ENCODE data around the gene USP20.

The USP20 gene

DNA sequence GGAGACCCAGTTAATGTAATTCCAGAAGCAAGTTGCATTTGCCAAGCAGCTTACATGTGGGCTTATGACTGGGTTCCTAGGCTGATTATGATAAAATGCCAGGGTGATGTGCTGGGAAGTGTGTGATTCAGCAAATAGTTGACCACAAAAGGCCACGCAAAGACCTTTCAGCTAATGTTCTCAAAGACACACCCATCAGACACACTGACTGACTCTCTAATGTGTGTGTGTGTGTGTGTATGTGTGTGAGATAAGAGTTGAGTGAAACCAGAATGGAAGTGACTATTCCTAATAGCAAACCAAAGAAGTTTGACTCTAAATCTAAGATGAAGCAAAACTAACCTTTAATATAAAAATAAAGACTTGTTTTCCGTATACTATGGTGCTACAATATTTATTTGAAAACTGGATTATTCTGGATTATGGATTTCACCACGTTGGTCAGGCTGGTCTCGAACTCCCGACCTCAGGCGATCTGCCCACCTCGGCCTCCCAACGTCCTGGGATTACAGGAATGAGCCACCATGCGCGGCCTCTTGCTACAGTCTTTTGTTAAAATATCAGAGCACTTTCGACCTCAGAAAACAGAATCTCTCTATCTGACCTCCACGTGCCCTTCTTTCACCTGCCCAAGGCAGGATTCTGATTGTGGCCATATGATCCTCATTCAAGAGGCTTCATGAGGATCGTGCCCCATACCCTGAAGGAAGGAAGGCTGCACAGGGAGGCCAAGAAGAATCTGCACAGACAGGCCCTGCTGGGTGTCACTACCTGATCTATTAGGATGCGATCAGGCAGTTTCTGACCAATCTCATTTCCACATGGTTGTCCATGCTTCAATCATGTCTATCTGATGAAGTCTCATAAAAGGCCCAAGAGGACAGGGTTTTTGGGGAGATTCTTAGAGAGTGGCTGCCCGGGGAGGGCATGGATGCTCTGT, 75.6 kb downstream of the USP20 start:
- 98% methylated on average over 11 of the region's 15 CpGs for WGBS (ENCODE audit: insufficient coverage)
- Histone ChIP-seq H3K9me3 (ENCODE audit: control extremely low read depth in 1 of 5, control insufficient read depth in 4 of 5, insufficient read depth in 2 of 5, low read depth in 1 of 5, low read length in 4 of 5) (no peaks in the 10 kb centered on the region), H3K36me3 (ENCODE audit: control insufficient read depth in 4 of 4, insufficient read depth in 4 of 4, low read length in 3 of 4) (peaks cover 7 to 66% (median 32%) of the 10 kb centered on the region in 4 experiments), H3K4me1 (ENCODE audit: control extremely low read depth in 1 of 4, control insufficient read depth in 4 of 4, insufficient read depth in 4 of 4, low read length in 3 of 4) (peaks cover 0 to 10% (median 5%) of the 10 kb centered on the region in 4 experiments), H3K27ac (ENCODE audit: insufficient read depth in 1 of 2, low read depth in 1 of 2, low read length in 2 of 2, poor library complexity in 1 of 2, severe bottlenecking in 2 of 2) (peak overlapping the region in 1 of 2 experiments; percentile 54), H3K27me3 (replicated peaks in 2 of 5; ENCODE audit: control insufficient read depth in 4 of 5, insufficient read depth in 5 of 5, low read length in 4 of 5) (no peaks in the 10 kb centered on the region), H3K4me3 (ENCODE audit: control insufficient read depth in 1 of 7, extremely low read depth in 1 of 7, insufficient read depth in 4 of 7, low read depth in 2 of 7, low read length in 6 of 7) (no peak overlapping the region)
- DNase-seq = peak; percentile 73 to 96 (median 90)
- POLR2A ChIA-PET = interaction anchor here (0.6 to 1.8 kb wide), 2 partner anchors 9 to 44 kb away, joined by 5 to 6 read pairs; no protein-coding TSS in a partner anchor
- CTCF ChIA-PET = interaction anchor here (1.1 to 1.7 kb wide), 5 partner anchors 8 to 26 kb away, joined by 3 to 6 read pairs (median 4); no protein-coding TSS in a partner anchor

DNA sequence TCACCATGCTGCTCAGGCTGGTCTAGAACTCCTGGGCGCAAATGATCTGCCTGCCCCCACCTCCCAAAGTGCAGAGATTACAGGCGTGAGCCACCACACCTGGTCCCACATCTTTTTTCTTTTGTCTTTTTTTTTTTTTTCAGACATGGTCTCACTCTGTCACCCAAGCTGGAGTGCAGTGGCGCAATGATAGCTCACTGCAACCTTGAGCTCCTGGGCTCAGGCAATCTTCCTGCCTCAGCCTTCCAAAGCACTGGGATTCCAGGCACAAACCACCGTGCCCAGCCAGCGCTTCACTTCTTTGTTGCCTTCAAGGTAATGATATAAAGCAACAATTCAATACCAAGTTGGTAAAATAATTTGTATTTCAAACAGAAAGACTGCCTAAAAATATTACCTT, 78.8 kb downstream of the USP20 start:
- no peak overlapping the region for H3K27ac ChIP-seq (ENCODE audit: insufficient read depth in 1 of 2, low read depth in 1 of 2, low read length in 2 of 2, poor library complexity in 1 of 2, severe bottlenecking in 2 of 2)
- CTCF ChIA-PET = interaction anchor here (1.2 to 1.3 kb wide), 2 partner anchors 10 to 29 kb away, joined by 3 read pairs; no protein-coding TSS in a partner anchor
- no peak for DNase-seq
- H3K36me3 ChIP-seq (ENCODE audit: control insufficient read depth in 4 of 4, insufficient read depth in 4 of 4, low read length in 3 of 4) = peaks cover 7 to 61% (median 31%) of the 10 kb centered on the region in 4 experiments
- 100% methylated on average over 2 of the region's 5 CpGs for WGBS (ENCODE audit: insufficient coverage)
- H3K27me3 ChIP-seq (replicated peaks in 2 of 5; ENCODE audit: control insufficient read depth in 4 of 5, insufficient read depth in 5 of 5, low read length in 4 of 5) = no peaks in the 10 kb centered on the region
- peaks cover 0 to 10% (median 5%) of the 10 kb centered on the region in 4 experiments for H3K4me1 ChIP-seq (ENCODE audit: control extremely low read depth in 1 of 4, control insufficient read depth in 4 of 4, insufficient read depth in 4 of 4, low read length in 3 of 4)
- no peak overlapping the region for H3K4me3 ChIP-seq (ENCODE audit: control insufficient read depth in 1 of 7, extremely low read depth in 1 of 7, insufficient read depth in 4 of 7, low read depth in 2 of 7, low read length in 6 of 7)
- no peaks in the 10 kb centered on the region for H3K9me3 ChIP-seq (ENCODE audit: control extremely low read depth in 1 of 5, control insufficient read depth in 4 of 5, insufficient read depth in 2 of 5, low read depth in 1 of 5, low read length in 4 of 5)
- POLR2A ChIA-PET = no interaction called here

DNA sequence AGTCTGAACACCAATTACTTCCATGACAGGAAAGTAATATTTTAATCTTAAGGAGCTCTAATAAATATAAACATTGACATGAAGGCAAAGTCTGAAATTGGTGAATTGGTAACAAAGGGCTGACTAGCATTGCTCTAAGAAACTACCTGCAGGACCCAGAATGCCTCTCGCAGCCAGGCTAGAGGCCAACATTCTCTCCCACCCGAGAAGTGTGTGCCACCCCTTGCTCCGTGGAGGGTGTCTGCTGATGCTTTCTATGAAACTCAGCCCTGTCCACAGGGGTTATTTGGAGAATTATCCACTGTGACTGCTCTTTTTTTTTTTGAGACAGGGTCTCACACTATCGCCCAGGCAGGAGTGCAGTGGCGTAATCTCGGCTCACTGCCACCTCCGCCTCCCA, 81.4 kb downstream of the USP20 start:
- 99% methylated on average over 6 of the region's 7 CpGs for WGBS (ENCODE audit: insufficient coverage)
- no peak for DNase-seq
- H3K9me3 ChIP-seq (ENCODE audit: control extremely low read depth in 1 of 5, control insufficient read depth in 4 of 5, insufficient read depth in 2 of 5, low read depth in 1 of 5, low read length in 4 of 5) = no peaks in the 10 kb centered on the region
- no peak overlapping the region for H3K27ac ChIP-seq (ENCODE audit: insufficient read depth in 1 of 2, low read depth in 1 of 2, low read length in 2 of 2, poor library complexity in 1 of 2, severe bottlenecking in 2 of 2)
- no peak overlapping the region for H3K4me3 ChIP-seq (ENCODE audit: control insufficient read depth in 1 of 7, extremely low read depth in 1 of 7, insufficient read depth in 4 of 7, low read depth in 2 of 7, low read length in 6 of 7)
- peaks cover 0 to 14% (median 6%) of the 10 kb centered on the region in 4 experiments for H3K4me1 ChIP-seq (ENCODE audit: control extremely low read depth in 1 of 4, control insufficient read depth in 4 of 4, insufficient read depth in 4 of 4, low read length in 3 of 4)
- CTCF ChIA-PET = interaction anchor here (0.8 to 1.0 kb wide), 5 partner anchors 10 to 182 kb away, joined by 3 read pairs; no protein-coding TSS in a partner anchor
- H3K27me3 ChIP-seq (replicated peaks in 2 of 5; ENCODE audit: control insufficient read depth in 4 of 5, insufficient read depth in 5 of 5, low read length in 4 of 5) = no peaks in the 10 kb centered on the region
- peaks cover 2 to 58% (median 24%) of the 10 kb centered on the region in 4 experiments for H3K36me3 ChIP-seq (ENCODE audit: control insufficient read depth in 4 of 4, insufficient read depth in 4 of 4, low read length in 3 of 4)
- POLR2A ChIA-PET = interaction anchor here (0.8 kb wide), 1 partner anchor 1993 kb away, joined by 5 read pairs; no protein-coding TSS in a partner anchor

GRCh38 chr9:129918296-129918950, 83.2 kb downstream of the USP20 start:
- Histone ChIP-seq H3K4me3 (ENCODE audit: control insufficient read depth in 1 of 7, extremely low read depth in 1 of 7, insufficient read depth in 4 of 7, low read depth in 2 of 7, low read length in 6 of 7) (no peak overlapping the region), H3K27ac (ENCODE audit: insufficient read depth in 1 of 2, low read depth in 1 of 2, low read length in 2 of 2, poor library complexity in 1 of 2, severe bottlenecking in 2 of 2) (no peak overlapping the region), H3K4me1 (ENCODE audit: control extremely low read depth in 1 of 4, control insufficient read depth in 4 of 4, insufficient read depth in 4 of 4, low read length in 3 of 4) (peaks cover 0 to 16% (median 6%) of the 10 kb centered on the region in 4 experiments), H3K9me3 (ENCODE audit: control extremely low read depth in 1 of 5, control insufficient read depth in 4 of 5, insufficient read depth in 2 of 5, low read depth in 1 of 5, low read length in 4 of 5) (no peaks in the 10 kb centered on the region), H3K36me3 (ENCODE audit: control insufficient read depth in 4 of 4, insufficient read depth in 4 of 4, low read length in 3 of 4) (peaks cover 6 to 68% (median 31%) of the 10 kb centered on the region in 4 experiments), H3K27me3 (replicated peaks in 2 of 5; ENCODE audit: control insufficient read depth in 4 of 5, insufficient read depth in 5 of 5, low read length in 4 of 5) (no peaks in the 10 kb centered on the region)
- ChIA-PET CTCF (interaction anchor here (1.2 kb wide), 2 partner anchors 8 to 12 kb away, joined by 3 read pairs; no protein-coding TSS in a partner anchor), POLR2A (interaction anchor here (0.7 kb wide), 1 partner anchor 16 kb away, joined by 4 read pairs; no protein-coding TSS in a partner anchor)
- 94% methylated on average over 9 of the region's 14 CpGs for WGBS (ENCODE audit: insufficient coverage)
- DNase-seq = no peak

DNA sequence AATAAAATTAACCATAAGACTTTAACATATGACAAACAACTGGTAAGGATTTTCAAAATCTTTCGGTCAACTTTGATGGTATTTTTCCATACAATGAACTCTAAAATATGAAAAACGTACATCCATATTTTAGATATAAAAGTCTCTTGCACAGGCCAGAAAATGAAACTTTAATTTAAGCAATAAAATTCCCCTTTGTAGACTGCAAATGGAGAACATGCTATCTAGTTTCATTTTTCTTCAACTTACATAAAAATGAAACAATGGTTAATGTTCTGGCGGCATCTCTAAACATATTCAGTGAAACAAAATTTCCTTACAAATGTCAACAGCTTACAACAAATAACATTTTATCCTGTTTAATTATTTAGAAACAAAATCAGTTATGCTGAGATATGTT, 84.0 kb downstream of the USP20 start:
- Histone ChIP-seq H3K4me1 (ENCODE audit: control extremely low read depth in 1 of 4, control insufficient read depth in 4 of 4, insufficient read depth in 4 of 4, low read length in 3 of 4) (peaks cover 0 to 22% (median 8%) of the 10 kb centered on the region in 4 experiments), H3K4me3 (ENCODE audit: control insufficient read depth in 1 of 7, extremely low read depth in 1 of 7, insufficient read depth in 4 of 7, low read depth in 2 of 7, low read length in 6 of 7) (no peak overlapping the region), H3K27ac (ENCODE audit: insufficient read depth in 1 of 2, low read depth in 1 of 2, low read length in 2 of 2, poor library complexity in 1 of 2, severe bottlenecking in 2 of 2) (no peak overlapping the region), H3K9me3 (ENCODE audit: control extremely low read depth in 1 of 5, control insufficient read depth in 4 of 5, insufficient read depth in 2 of 5, low read depth in 1 of 5, low read length in 4 of 5) (no peaks in the 10 kb centered on the region), H3K27me3 (replicated peaks in 2 of 5; ENCODE audit: control insufficient read depth in 4 of 5, insufficient read depth in 5 of 5, low read length in 4 of 5) (no peaks in the 10 kb centered on the region), H3K36me3 (ENCODE audit: control insufficient read depth in 4 of 4, insufficient read depth in 4 of 4, low read length in 3 of 4) (peaks cover 8 to 70% (median 35%) of the 10 kb centered on the region in 4 experiments)
- WGBS (ENCODE audit: insufficient coverage) = no CpG with 5 or more reads among the region's 3 CpGs
- CTCF ChIA-PET = interaction anchor here (1.0 to 2.3 kb wide), 6 partner anchors 9 to 34 kb away, joined by 3 to 6 read pairs (median 3); no protein-coding TSS in a partner anchor
- no peak for DNase-seq
- POLR2A ChIA-PET = interaction anchor here (0.5 to 1.5 kb wide), 2 partner anchors 9 to 172 kb away, joined by 5 to 7 read pairs; no protein-coding TSS in a partner anchor

GRCh38 chr9:129919841-129920240, 84.6 kb downstream of the USP20 start:
- Histone ChIP-seq H3K27ac (ENCODE audit: insufficient read depth in 1 of 2, low read depth in 1 of 2, low read length in 2 of 2, poor library complexity in 1 of 2, severe bottlenecking in 2 of 2) (no peak overlapping the region), H3K36me3 (ENCODE audit: control insufficient read depth in 4 of 4, insufficient read depth in 4 of 4, low read length in 3 of 4) (peaks cover 12 to 74% (median 40%) of the 10 kb centered on the region in 4 experiments), H3K27me3 (replicated peaks in 2 of 5; ENCODE audit: control insufficient read depth in 4 of 5, insufficient read depth in 5 of 5, low read length in 4 of 5) (no peaks in the 10 kb centered on the region), H3K4me3 (ENCODE audit: control insufficient read depth in 1 of 7, extremely low read depth in 1 of 7, insufficient read depth in 4 of 7, low read depth in 2 of 7, low read length in 6 of 7) (no peak overlapping the region), H3K9me3 (ENCODE audit: control extremely low read depth in 1 of 5, control insufficient read depth in 4 of 5, insufficient read depth in 2 of 5, low read depth in 1 of 5, low read length in 4 of 5) (no peaks in the 10 kb centered on the region), H3K4me1 (ENCODE audit: control extremely low read depth in 1 of 4, control insufficient read depth in 4 of 4, insufficient read depth in 4 of 4, low read length in 3 of 4) (peaks cover 0 to 22% (median 8%) of the 10 kb centered on the region in 4 experiments)
- no peak for DNase-seq
- POLR2A ChIA-PET = interaction anchor here (0.5 to 1.5 kb wide), 2 partner anchors 9 to 172 kb away, joined by 5 to 7 read pairs; no protein-coding TSS in a partner anchor
- CTCF ChIA-PET = interaction anchor here (1.0 to 2.3 kb wide), 4 partner anchors 11 to 35 kb away, joined by 3 to 6 read pairs (median 4); no protein-coding TSS in a partner anchor
- WGBS (ENCODE audit: insufficient coverage) = 100% methylated on average over 1 of the region's 3 CpGs
